NT2/D1 (cell line): ENCODE results near the gene TCERG1L.

Experiments used
- SUZ12 ChIP-seq: IDR thresholded peaks from 2 replicates; pipeline ENCODE4 v1.6.1; 2011; ENCODE audit not compliant: insufficient read length, insufficient read depth; ENCODE audit errors: extremely low read depth
- ZNF274 ChIP-seq: IDR thresholded peaks from 2 replicates; pipeline ENCODE4 v1.6.1; 2011; ENCODE audit warnings: mild to moderate bottlenecking, low read depth, low read length

DNA sequence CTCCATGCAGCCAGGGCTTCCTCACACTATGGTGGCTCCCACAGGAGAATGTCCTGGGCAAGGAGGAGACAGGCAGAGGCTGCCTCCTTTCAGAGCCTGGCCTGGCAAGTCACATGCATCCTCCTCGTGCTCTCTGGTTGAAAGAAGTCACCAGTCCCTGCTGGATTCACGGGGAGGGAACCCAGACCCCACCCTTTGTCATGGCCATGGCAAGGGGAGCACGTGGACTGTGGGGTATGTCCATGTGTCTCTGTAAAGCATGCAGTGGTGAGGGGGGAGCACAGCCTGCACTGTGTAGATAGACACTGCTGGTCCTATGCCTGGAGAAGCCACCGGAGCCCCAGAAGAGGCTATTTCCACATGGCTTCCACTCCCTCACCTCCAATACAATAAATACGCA lies 225.0 kb downstream of the TCERG1L start:
- TF ChIP-seq ZNF274 = no peak
- TF ChIP-seq SUZ12 = no peak
